Measurements from ENCODE around the gene SH2D2A.
A peak's percentile ranks its signal among the peaks of the same experiment; 100 is the strongest.

Gene SH2D2A

GRCh38 chr1:156844102-156844501 is 27.5 kb upstream of the SH2D2A start:
- Histone ChIP-seq H3K4me3 (ENCODE audit: low read depth in 1 of 2, low read length in 2 of 2) (no peak overlapping the region), H3K4me1 (ENCODE audit: insufficient read depth, low read length) (no peaks in the 10 kb centered on the region), H2AFZ (ENCODE audit: low read depth, low read length) (no peak overlapping the region), H3K9me3 (ENCODE audit: insufficient read depth, low read length, severe bottlenecking) (no peaks in the 10 kb centered on the region), H3K79me2 (ENCODE audit: insufficient read depth, low read length) (no peaks in the 10 kb centered on the region), H3K27ac (ENCODE audit: low read length) (no peak overlapping the region), H4K20me1 (ENCODE audit: insufficient read depth, low read length) (peaks cover 7% of the 10 kb centered on the region), H3K9ac (ENCODE audit: low read depth, low read length) (no peak overlapping the region), H3K27me3 (ENCODE audit: insufficient read depth, low read length, poor library complexity) (peaks cover 5% of the 10 kb centered on the region), H3K36me3 (ENCODE audit: insufficient read depth, low read length) (no peaks in the 10 kb centered on the region), H3K4me2 (ENCODE audit: insufficient read depth, low read length) (no peak overlapping the region)
- ATAC-seq (ENCODE audit: insufficient read depth, low read depth) = no peak
- TF ChIP-seq CTCF (IDR thresholded peaks at IDR 0.05; ENCODE audit: borderline replicate concordance, extremely low read depth, low read length, poor library complexity, severe bottlenecking) (peak; percentile 20), EZH2 (IDR thresholded peaks at IDR 0.05; ENCODE audit: borderline replicate concordance, low read depth, low read length, severe bottlenecking) (no peak)
- no peak for DNase-seq

DNA sequence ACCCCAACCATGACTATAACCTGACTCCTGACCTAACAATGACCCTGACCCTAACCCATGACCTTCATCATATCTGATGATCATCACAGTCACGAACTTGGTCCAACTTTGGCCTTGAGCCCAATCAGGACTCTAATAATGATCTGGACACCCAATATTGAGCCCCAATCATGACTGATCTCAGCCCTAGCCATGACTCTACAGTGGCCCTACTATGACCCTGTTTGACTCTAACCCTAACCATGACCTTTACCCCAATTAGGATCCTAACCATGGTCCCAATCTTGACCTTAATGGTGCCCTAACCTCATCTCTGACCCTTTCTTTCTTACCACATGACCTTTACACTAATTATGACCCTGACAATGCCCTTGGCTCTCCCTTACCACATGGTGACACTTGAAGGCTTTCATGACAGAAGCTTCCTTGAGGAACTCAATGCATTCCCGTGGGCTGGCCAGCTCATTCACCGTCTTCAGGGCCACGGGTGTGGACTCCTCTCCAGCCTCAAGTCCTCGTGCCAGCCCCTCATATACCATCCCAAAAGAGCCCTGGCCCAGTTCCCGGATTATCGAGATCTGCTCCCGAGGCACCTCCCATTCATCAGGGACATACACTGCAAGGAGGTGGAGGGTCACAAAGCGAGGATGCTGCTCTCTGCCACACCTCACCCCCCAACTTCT is 26.1 kb upstream of the SH2D2A start:
- no peak overlapping the region for H3K9ac ChIP-seq (ENCODE audit: low read depth, low read length)
- H3K9me3 ChIP-seq (ENCODE audit: insufficient read depth, low read length, severe bottlenecking) = no peaks in the 10 kb centered on the region
- no peak overlapping the region for H3K4me2 ChIP-seq (ENCODE audit: insufficient read depth, low read length)
- H3K36me3 ChIP-seq (ENCODE audit: insufficient read depth, low read length) = no peaks in the 10 kb centered on the region
- TF ChIP-seq EZH2 (IDR thresholded peaks at IDR 0.05; ENCODE audit: borderline replicate concordance, low read depth, low read length, severe bottlenecking) (no peak), CTCF (IDR thresholded peaks at IDR 0.05; ENCODE audit: borderline replicate concordance, extremely low read depth, low read length, poor library complexity, severe bottlenecking) (no peak)
- H3K27ac ChIP-seq (ENCODE audit: low read length) = no peak overlapping the region
- no peaks in the 10 kb centered on the region for H3K79me2 ChIP-seq (ENCODE audit: insufficient read depth, low read length)
- no peak for ATAC-seq (ENCODE audit: insufficient read depth, low read depth)
- no peaks in the 10 kb centered on the region for H3K4me1 ChIP-seq (ENCODE audit: insufficient read depth, low read length)
- no peak overlapping the region for H3K4me3 ChIP-seq (ENCODE audit: low read depth in 1 of 2, low read length in 2 of 2)
- no peak overlapping the region for H2AFZ ChIP-seq (ENCODE audit: low read depth, low read length)
- no peak for DNase-seq
- H3K27me3 ChIP-seq (ENCODE audit: insufficient read depth, low read length, poor library complexity) = peaks cover 5% of the 10 kb centered on the region
- peaks cover 10% of the 10 kb centered on the region for H4K20me1 ChIP-seq (ENCODE audit: insufficient read depth, low read length)

DNA sequence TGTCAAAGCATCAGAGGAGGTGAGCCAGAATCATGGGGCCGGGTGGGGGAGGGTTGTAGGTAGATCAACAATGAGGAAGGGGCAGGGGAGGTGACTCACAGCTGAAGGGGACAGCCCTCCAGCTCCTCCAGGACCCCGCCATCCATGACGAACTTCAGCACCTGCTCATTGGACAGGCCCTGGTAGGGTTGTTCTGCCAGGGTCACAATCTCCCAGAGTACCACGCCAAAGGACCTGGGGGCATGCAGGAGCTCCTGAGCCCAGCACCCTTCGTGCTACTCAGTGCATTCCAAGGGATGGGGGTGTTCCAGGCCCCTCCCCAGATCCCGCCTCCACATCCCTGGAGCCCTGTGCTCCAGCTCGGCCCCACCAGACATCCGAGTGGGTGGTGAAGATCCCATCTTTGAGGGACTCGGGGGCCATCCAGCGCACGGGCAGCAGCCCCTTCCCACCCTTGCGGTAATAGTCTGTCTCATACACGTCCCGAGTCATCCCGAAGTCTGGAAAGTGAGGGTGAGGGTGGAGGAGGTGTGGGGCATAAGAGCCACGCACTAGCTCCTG is 24.7 kb upstream of the SH2D2A start:
- H3K9me3 ChIP-seq (ENCODE audit: insufficient read depth, low read length, severe bottlenecking) = no peaks in the 10 kb centered on the region
- H3K4me2 ChIP-seq (ENCODE audit: insufficient read depth, low read length) = no peak overlapping the region
- no peak for ATAC-seq (ENCODE audit: insufficient read depth, low read depth)
- H3K79me2 ChIP-seq (ENCODE audit: insufficient read depth, low read length) = no peaks in the 10 kb centered on the region
- no peaks in the 10 kb centered on the region for H3K4me1 ChIP-seq (ENCODE audit: insufficient read depth, low read length)
- H3K27me3 ChIP-seq (ENCODE audit: insufficient read depth, low read length, poor library complexity) = peaks cover 5% of the 10 kb centered on the region
- TF ChIP-seq EZH2 (IDR thresholded peaks at IDR 0.05; ENCODE audit: borderline replicate concordance, low read depth, low read length, severe bottlenecking) = no peak
- no peak for TF ChIP-seq CTCF (IDR thresholded peaks at IDR 0.05; ENCODE audit: borderline replicate concordance, extremely low read depth, low read length, poor library complexity, severe bottlenecking)
- H3K9ac ChIP-seq (ENCODE audit: low read depth, low read length) = no peak overlapping the region
- no peaks in the 10 kb centered on the region for H3K36me3 ChIP-seq (ENCODE audit: insufficient read depth, low read length)
- DNase-seq = no peak
- H3K4me3 ChIP-seq (ENCODE audit: low read depth in 1 of 2, low read length in 2 of 2) = no peak overlapping the region
- H3K27ac ChIP-seq (ENCODE audit: low read length) = no peak overlapping the region
- peaks cover 10% of the 10 kb centered on the region for H4K20me1 ChIP-seq (ENCODE audit: insufficient read depth, low read length)
- H2AFZ ChIP-seq (ENCODE audit: low read depth, low read length) = no peak overlapping the region

All from DND-41 (cell line).